CD14-positive monocyte (primary cell): ENCODE results near the gene AMPH. TPM values are rescaled to one million over a fixed set of nuclear protein-coding genes. Genes with fewer than 3 reads are reported as not detected.

ENCODE experiments used
- DNase-seq, 3 donors: peaks; one replicate each; pipeline ENCODE4 v3.0.0-alpha.2; 2011 to 2022
- H2AFZ ChIP-seq: 2 replicates; pipeline ENCODE4 v1.6.0; 2012; ENCODE audit warnings: mild to moderate bottlenecking, low read depth, low read length, inconsistent platforms; ENCODE audit not compliant: insufficient read depth, poor library complexity, severe bottlenecking
- H3K27ac ChIP-seq, 2 donors: 1 replicate in 1 of 2; 2 replicates in 1 of 2; pipeline ENCODE4 v1.5.1; 2012 to 2013; ENCODE audit warnings: low read length in 2 of 2, control low read depth in 1 of 2, inconsistent platforms in 1 of 2, low read depth in 1 of 2, mild to moderate bottlenecking in 1 of 2
- H3K27me3 ChIP-seq, 2 donors: one replicate each; pipeline versions ENCODE4 v1.6.0 to v1.6.1; 2011 to 2013; ENCODE audit warnings: low read length in 2 of 2; ENCODE audit not compliant: control insufficient read depth in 2 of 2, insufficient read depth in 2 of 2
- H3K36me3 ChIP-seq, 2 donors: replicated peaks in 1 of 2; 1 replicate in 1 of 2; 2 replicates in 1 of 2; pipeline versions ENCODE4 v1.5.1 to v1.6.1; 2012 to 2013; ENCODE audit warnings: low read length in 2 of 2, control low read depth in 1 of 2, inconsistent platforms in 1 of 2, mild to moderate bottlenecking in 1 of 2; ENCODE audit not compliant: insufficient read depth in 2 of 2, control insufficient read depth in 1 of 2
- H3K4me1 ChIP-seq, 2 donors: 1 replicate in 1 of 2; 2 replicates in 1 of 2; pipeline versions ENCODE4 v1.5.1 to v1.6.1; 2012 to 2013; ENCODE audit warnings: low read length in 2 of 2, control low read depth in 1 of 2, inconsistent platforms in 1 of 2, mild to moderate bottlenecking in 1 of 2, moderate library complexity in 1 of 2; ENCODE audit not compliant: insufficient read depth in 2 of 2, control insufficient read depth in 1 of 2
- H3K4me2 ChIP-seq: replicated peaks from 2 replicates; pipeline ENCODE3; 2012; ENCODE audit warnings: low read length, moderate library complexity, mild to moderate bottlenecking; ENCODE audit not compliant: poor library complexity, severe bottlenecking; ENCODE audit errors: extremely low read depth
- H3K4me3 ChIP-seq, 3 experiments: fragments of 200-600 bp in 1 of 3; sonication (generic) in 1 of 3; replicated peaks in 1 of 3; 1 replicate in 2 of 3; 2 replicates in 1 of 3; pipeline ENCODE4 v1.5.1; 2011 to 2013; ENCODE audit warnings: low read length in 3 of 3, mild to moderate bottlenecking in 3 of 3, control low read depth in 2 of 3, low read depth in 2 of 3, inconsistent platforms in 1 of 3, moderate library complexity in 1 of 3
- H3K79me2 ChIP-seq: 2 replicates; pipeline ENCODE4 v1.6.0; 2012; ENCODE audit warnings: mild to moderate bottlenecking, control low read depth, inconsistent platforms, low read length, moderate library complexity; ENCODE audit not compliant: insufficient read depth
- H3K9ac ChIP-seq: 2 replicates; pipeline ENCODE4 v1.6.0; 2017; ENCODE audit warnings: low read length, mild to moderate bottlenecking; ENCODE audit not compliant: insufficient read depth, poor library complexity, severe bottlenecking
- H3K9me3 ChIP-seq, 2 donors: replicated peaks in 1 of 2; 1 replicate in 1 of 2; 2 replicates in 1 of 2; pipeline versions ENCODE4 v1.5.1 to v1.6.1; 2012 to 2013; ENCODE audit warnings: low read length in 2 of 2, control low read depth in 1 of 2; ENCODE audit not compliant: control insufficient read depth in 1 of 2, insufficient read depth in 1 of 2
- H4K20me1 ChIP-seq: 2 replicates; pipeline ENCODE4 v1.6.0; 2012; ENCODE audit warnings: mild to moderate bottlenecking, low read length, control low read depth, moderate library complexity; ENCODE audit not compliant: insufficient read depth
- H3K27ac Mint-ChIP-seq, 7 donors: one replicate each; pipeline ENCODE4 v1.8.0; 2020; ENCODE audit warnings: mild to moderate bottlenecking in 7 of 7, mixed read lengths in 7 of 7, moderate library complexity in 6 of 7, inconsistent platforms in 2 of 7
- H3K27me3 Mint-ChIP-seq, 3 donors: one replicate each; pipeline ENCODE4 v1.8.0; 2021 to 2022; ENCODE audit warnings: low read depth in 3 of 3, mild to moderate bottlenecking in 3 of 3, mixed read lengths in 3 of 3, moderate library complexity in 3 of 3, inconsistent platforms in 1 of 3
- H3K36me3 Mint-ChIP-seq, 2 donors: one replicate each; pipeline ENCODE4 v1.8.0; 2020; ENCODE audit warnings: mixed read lengths in 2 of 2, inconsistent platforms in 1 of 2, mild to moderate bottlenecking in 1 of 2
- H3K4me1 Mint-ChIP-seq: one replicate; pipeline ENCODE4 v1.8.0; 2020; ENCODE audit warnings: mild to moderate bottlenecking, mixed read lengths
- H3K4me3 Mint-ChIP-seq, 2 donors: one replicate each; pipeline ENCODE4 v1.8.0; 2020; ENCODE audit warnings: mild to moderate bottlenecking in 2 of 2, mixed read lengths in 2 of 2, moderate library complexity in 1 of 2
- H3K9me3 Mint-ChIP-seq, 7 donors: one replicate each; pipeline ENCODE4 v1.8.0; 2020 to 2022; ENCODE audit warnings: mixed read lengths in 7 of 7, mild to moderate bottlenecking in 6 of 7, moderate library complexity in 6 of 7, inconsistent platforms in 2 of 7
- CTCF ChIP-seq: fragments of 200-600 bp; IDR thresholded peaks from one replicate; pipeline ENCODE4 v1.8.0; 2022; ENCODE audit warnings: antibody characterized with exemption, mild to moderate bottlenecking
- WGBS: methylation state at CpG from one replicate; pipeline ENCODE4 v1.1.5; 2013; ENCODE audit warnings: missing lambda C conversion rate; ENCODE audit not compliant: insufficient coverage; 5-methylcytosine and 5-hydroxymethylcytosine counted together
- intact Hi-C, 2 donors: fragments of 100-400 bp; cut with micrococcal nuclease; formaldehyde crosslinking; loops; one replicate each; pipeline versions ENCODE4 v1.15.0 to v1.15.1; 2023
- polyA plus RNA-seq, 3 donors: library from polyadenylated mRNA; depleted of rRNA in 1 of 3; unstranded in 2 of 3; stranded (reverse) in 1 of 3; fragments of 300-500 nt in 2 of 3; fragments of >200 nt in 1 of 3; fragmentation: Illumina TruSeq in 2 of 3; gene quantifications; 1 replicate in 2 of 3; 2 replicates in 1 of 3; pipeline ENCODE4 v1.2.3, GENCODE V29; 2012 to 2021

The AMPH gene
- polyA plus RNA-seq, 3 donors = 0.61 to 0.96 (median 0.67) TPM

- DNase-seq = no peak
Measured at GRCh38 chr7:38546763-38547162, 84.4 kb downstream of the AMPH start.

GRCh38 chr7:38545977-38546376, 85.2 kb downstream of the AMPH start:
- 54% methylated on average over 3 of the region's 3 CpGs for WGBS
- no peaks in the 10 kb centered on the region for H3K36me3 Mint-ChIP-seq

More at GRCh38 chr7:38546763-38547162, 84.4 kb downstream of the AMPH start:
- H3K36me3 Mint-ChIP-seq = no peaks in the 10 kb centered on the region
- Histone ChIP-seq H3K9me3 (no peaks in the 10 kb centered on the region), H3K27me3 (no peaks in the 10 kb centered on the region), H4K20me1 (no peaks in the 10 kb centered on the region), H3K27ac (no peak overlapping the region), H3K4me1 (no peaks in the 10 kb centered on the region), H3K79me2 (no peaks in the 10 kb centered on the region), H3K4me2 (no peak overlapping the region), H3K36me3 (no peaks in the 10 kb centered on the region), H2AFZ (no peak overlapping the region), H3K4me3 (no peak overlapping the region), H3K9ac (no peak overlapping the region)
- TF ChIP-seq CTCF = no peak
- 73% methylated on average over 3 of the region's 4 CpGs for WGBS
- H3K4me1 Mint-ChIP-seq = no peaks in the 10 kb centered on the region
- intact Hi-C loops = no loop called here
- H3K4me3 Mint-ChIP-seq = no peak overlapping the region
- H3K27me3 Mint-ChIP-seq = peaks cover 0 to 5% (median 4%) of the 10 kb centered on the region in 3 donors
- no peak overlapping the region for H3K27ac Mint-ChIP-seq
- H3K9me3 Mint-ChIP-seq = no peaks in the 10 kb centered on the region

More at GRCh38 chr7:38545977-38546376, 85.2 kb downstream of the AMPH start:
- no peaks in the 10 kb centered on the region for H3K9me3 ChIP-seq
- no peak overlapping the region for H3K4me2 ChIP-seq
- no peak overlapping the region for H2AFZ ChIP-seq
- no peaks in the 10 kb centered on the region for H3K4me1 ChIP-seq
- no peaks in the 10 kb centered on the region for H3K36me3 ChIP-seq
- TF ChIP-seq CTCF = no peak
- H3K27ac ChIP-seq = no peak overlapping the region
- Mint-ChIP-seq H3K27me3 (peaks cover 0 to 5% (median 4%) of the 10 kb centered on the region in 3 donors), H3K27ac (no peak overlapping the region), H3K4me3 (no peak overlapping the region), H3K9me3 (no peaks in the 10 kb centered on the region), H3K4me1 (no peaks in the 10 kb centered on the region)
- DNase-seq = no peak
- no peaks in the 10 kb centered on the region for H3K79me2 ChIP-seq
- H3K4me3 ChIP-seq = no peak overlapping the region
- intact Hi-C loops = no loop called here
- H3K27me3 ChIP-seq = no peaks in the 10 kb centered on the region
- H4K20me1 ChIP-seq = no peaks in the 10 kb centered on the region
- no peak overlapping the region for H3K9ac ChIP-seq
